ENCODE data around the gene SLCO3A1. TPM values are rescaled to one million over a fixed set of nuclear protein-coding genes. Genes with fewer than 3 reads are reported as not detected.

The SLCO3A1 gene
- total RNA-seq, 1 experiment from 2014 or later = not detected

DNA sequence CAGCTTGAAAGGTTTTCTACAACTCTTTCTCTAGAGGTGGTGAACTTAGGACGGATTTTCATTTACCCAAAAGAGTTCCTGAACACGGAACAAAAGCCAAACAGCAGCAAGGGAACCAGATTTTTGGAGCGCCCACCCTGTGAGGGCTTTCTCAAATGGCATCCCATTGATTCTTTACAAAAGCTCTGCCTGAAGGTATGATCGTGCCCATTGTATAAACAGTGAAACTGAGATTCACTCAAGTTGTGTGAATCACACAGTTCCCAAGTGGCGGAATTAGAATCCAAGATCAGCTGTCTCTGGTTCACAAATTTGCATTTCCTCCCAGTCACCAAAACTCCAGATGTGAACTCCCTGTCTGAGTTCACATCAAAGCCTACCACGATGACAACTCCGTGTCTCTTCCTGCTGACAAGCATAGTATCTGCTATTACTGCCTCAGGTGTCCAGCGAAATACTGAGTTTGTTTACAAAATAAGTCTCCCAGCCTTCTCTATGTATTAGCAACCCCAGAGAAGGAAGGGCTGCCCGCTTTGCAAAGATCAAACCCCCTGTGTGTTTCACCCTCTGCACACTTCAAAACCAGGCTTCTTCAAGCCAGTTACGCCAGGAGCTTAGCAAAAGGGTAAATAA lies 304.3 kb downstream of the SLCO3A1 start:
- no peaks in the 10 kb centered on the region for H3K4me1 ChIP-seq (replicated peaks)
- H3K9me3 ChIP-seq (replicated peaks) = no peaks in the 10 kb centered on the region
- H3K27ac ChIP-seq = no peak overlapping the region
- DNase-seq (ENCODE audit: low read depth in 1 of 2, low spot score in 2 of 2) = no peak
- H3K27me3 ChIP-seq (replicated peaks) = no peaks in the 10 kb centered on the region
- H3K4me3 ChIP-seq = no peak overlapping the region
- no peaks in the 10 kb centered on the region for H3K36me3 ChIP-seq

DNA sequence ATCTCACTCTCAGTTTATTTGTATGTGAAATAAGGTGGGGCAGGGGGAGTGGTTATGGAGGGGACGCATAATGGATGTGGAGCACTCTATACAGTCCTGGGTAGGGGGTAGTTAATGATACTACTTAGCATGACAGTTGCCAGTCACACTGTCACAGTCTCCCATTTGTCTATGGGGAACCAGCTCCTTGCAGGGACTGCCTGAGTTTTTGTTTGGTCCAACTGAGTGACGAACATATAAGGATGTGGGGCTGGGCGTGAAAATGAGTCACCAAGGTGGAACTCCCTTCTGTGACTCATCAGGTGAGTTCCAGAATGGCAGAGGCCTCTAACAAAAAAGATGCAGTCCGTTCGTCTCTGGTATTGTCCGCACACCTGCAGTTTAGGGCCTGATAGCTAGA lies 304.9 kb downstream of the SLCO3A1 start:
- H3K36me3 ChIP-seq = no peaks in the 10 kb centered on the region
- no peaks in the 10 kb centered on the region for H3K27me3 ChIP-seq (replicated peaks)
- no peaks in the 10 kb centered on the region for H3K9me3 ChIP-seq (replicated peaks)
- H3K4me3 ChIP-seq = no peak overlapping the region
- no peak for DNase-seq (ENCODE audit: low read depth in 1 of 2, low spot score in 2 of 2)
- no peak overlapping the region for H3K27ac ChIP-seq
- H3K4me1 ChIP-seq (replicated peaks) = no peaks in the 10 kb centered on the region

DNA sequence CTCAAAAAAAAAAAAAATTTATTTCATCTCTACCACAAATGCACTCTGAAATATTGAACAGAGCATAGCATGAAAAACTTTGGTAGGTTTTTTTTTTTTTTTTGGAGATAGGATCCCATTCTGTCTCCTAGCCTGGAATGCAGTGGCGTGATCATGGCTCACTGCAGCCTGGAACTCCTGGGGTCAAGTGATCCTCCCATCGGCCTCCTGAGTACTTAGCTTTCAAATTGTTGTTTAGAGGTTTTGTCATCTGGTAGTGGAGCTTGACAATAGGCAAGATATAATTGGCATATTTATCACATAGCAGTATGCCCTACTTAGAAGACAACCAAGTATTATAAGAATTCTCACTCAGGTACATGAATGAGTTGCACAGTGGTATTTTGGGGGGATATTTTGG lies 306.0 kb downstream of the SLCO3A1 start:
- Histone ChIP-seq H3K4me1 (replicated peaks) (peaks cover 9% of the 10 kb centered on the region), H3K4me3 (no peak overlapping the region), H3K9me3 (replicated peaks) (no peaks in the 10 kb centered on the region), H3K36me3 (no peaks in the 10 kb centered on the region), H3K27me3 (replicated peaks) (no peaks in the 10 kb centered on the region), H3K27ac (no peak overlapping the region)
- DNase-seq (ENCODE audit: low read depth in 1 of 2, low spot score in 2 of 2) = no peak

DNA sequence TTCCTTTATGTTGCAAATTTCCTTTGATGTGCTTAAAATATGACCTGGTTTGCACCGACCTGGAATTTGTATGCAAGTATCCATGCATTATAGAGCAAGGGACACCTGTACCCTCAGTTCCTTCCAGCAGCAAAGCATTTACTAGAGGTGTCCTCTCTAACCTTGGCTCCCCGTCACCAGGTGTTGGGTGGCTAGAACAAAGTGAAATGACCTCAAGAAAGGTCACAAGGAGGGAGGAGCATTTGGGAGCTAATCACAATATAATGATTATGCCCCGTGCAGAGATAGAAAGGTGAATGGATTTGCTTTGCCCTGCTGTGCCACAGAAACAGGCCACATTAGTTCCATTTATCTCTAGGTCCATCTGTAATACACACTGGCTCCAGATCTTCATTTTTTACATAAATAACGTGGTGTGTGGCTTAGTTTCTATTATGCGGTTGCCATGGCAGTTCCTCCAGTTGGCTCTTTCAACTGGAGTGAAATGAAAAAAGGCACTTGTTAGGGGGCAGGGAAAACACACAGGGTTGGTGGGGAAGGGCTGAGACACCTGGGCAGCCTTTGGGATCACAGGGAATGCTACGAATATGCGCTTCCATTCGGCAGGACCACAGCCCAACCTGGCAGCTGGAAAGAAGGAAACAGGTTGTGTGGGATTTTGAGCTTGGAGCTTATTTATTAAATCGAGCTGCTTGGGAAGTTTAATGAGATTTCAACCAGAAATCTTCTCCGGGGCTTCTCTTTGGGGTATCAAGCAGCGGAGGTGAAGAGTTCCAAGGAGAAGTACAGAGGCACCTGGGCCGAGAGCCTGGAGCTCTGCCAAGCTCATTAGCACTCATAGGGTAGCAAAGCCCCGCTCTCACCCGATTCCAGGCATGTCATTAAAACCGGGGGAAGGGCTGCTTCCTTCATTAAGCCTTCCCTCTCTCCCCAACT lies 306.7 kb downstream of the SLCO3A1 start:
- no peak overlapping the region for H3K27ac ChIP-seq
- no peak for DNase-seq (ENCODE audit: low read depth in 1 of 2, low spot score in 2 of 2)
- peaks cover 12% of the 10 kb centered on the region for H3K4me1 ChIP-seq (replicated peaks)
- H3K27me3 ChIP-seq (replicated peaks) = no peaks in the 10 kb centered on the region
- no peaks in the 10 kb centered on the region for H3K36me3 ChIP-seq
- H3K9me3 ChIP-seq (replicated peaks) = no peaks in the 10 kb centered on the region
- no peak overlapping the region for H3K4me3 ChIP-seq

DNA sequence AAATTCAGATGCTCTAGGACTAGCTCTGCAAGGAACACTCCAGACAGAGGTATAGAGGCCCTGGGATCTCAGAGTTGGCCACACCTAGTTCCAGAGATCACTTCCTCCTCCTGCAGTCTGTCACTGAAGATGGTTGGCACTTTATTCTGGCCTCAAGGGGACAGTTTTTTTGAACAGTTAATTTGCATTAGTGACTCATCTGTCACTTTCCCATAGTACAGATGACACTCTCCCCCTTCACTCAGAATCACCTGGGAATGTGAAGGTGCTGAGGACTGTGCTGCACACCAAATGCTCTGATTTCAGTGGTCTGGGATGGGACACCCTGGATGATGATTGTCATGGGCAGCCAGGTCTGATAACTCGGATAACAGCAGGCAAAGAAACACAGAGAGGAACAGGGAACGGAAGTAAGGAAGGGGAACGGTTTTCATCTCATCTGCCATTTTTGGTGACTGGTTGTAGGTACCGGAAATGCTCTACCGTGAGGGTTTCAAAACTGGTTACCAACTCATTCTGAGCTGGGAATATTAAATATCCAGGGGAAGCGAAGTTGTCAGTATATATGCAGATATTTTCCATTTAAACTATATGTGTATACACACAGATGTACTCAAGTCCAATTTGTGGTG lies 307.6 kb downstream of the SLCO3A1 start:
- Histone ChIP-seq H3K36me3 (no peaks in the 10 kb centered on the region), H3K4me3 (no peak overlapping the region), H3K4me1 (replicated peaks) (peaks cover 12% of the 10 kb centered on the region), H3K27ac (no peak overlapping the region), H3K9me3 (replicated peaks) (no peaks in the 10 kb centered on the region), H3K27me3 (replicated peaks) (no peaks in the 10 kb centered on the region)
- no peak for DNase-seq (ENCODE audit: low read depth in 1 of 2, low spot score in 2 of 2)

DNA sequence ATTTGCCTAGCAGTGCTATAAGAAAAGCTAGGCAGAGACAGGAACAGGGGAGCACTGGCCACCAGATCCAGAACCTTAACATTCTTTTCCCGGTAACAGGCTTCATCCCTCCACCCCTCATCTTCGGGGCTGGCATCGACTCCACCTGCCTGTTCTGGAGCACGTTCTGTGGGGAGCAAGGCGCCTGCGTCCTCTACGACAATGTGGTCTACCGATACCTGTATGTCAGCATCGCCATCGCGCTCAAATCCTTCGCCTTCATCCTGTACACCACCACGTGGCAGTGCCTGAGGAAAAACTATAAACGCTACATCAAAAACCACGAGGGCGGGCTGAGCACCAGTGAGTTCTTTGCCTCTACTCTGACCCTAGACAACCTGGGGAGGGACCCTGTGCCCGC lies 309.1 kb downstream of the SLCO3A1 start:
- Histone ChIP-seq H3K4me3 (no peak overlapping the region), H3K9me3 (replicated peaks) (no peaks in the 10 kb centered on the region), H3K27me3 (replicated peaks) (no peaks in the 10 kb centered on the region), H3K36me3 (no peaks in the 10 kb centered on the region), H3K27ac (no peak overlapping the region), H3K4me1 (replicated peaks) (peaks cover 12% of the 10 kb centered on the region)
- no peak for DNase-seq (ENCODE audit: low read depth in 1 of 2, low spot score in 2 of 2)

DNA sequence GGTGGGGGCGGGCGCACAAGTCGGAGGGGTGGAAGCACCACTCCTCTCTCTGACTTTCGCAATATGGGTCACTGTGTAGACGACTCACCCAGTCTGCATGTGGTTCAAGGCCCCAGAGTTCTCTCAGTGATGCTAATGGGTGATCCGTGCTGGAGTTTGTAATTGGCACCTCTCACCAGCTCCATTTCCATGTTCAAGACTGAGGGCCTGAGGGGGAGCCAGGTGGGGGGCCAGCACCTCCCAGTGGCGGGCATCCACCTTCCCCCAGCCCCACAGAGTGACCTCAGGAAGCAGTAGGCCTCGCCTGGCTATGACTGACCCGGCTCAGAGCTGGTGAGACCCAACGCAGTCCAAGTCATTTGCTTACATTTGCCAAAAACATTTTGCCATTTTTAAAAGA lies 310.1 kb downstream of the SLCO3A1 start:
- DNase-seq (ENCODE audit: low read depth in 1 of 2, low spot score in 2 of 2) = no peak
- peaks cover 12% of the 10 kb centered on the region for H3K4me1 ChIP-seq (replicated peaks)
- H3K27me3 ChIP-seq (replicated peaks) = no peaks in the 10 kb centered on the region
- no peaks in the 10 kb centered on the region for H3K9me3 ChIP-seq (replicated peaks)
- H3K36me3 ChIP-seq = no peaks in the 10 kb centered on the region
- H3K4me3 ChIP-seq = no peak overlapping the region
- H3K27ac ChIP-seq = no peak overlapping the region

DNA sequence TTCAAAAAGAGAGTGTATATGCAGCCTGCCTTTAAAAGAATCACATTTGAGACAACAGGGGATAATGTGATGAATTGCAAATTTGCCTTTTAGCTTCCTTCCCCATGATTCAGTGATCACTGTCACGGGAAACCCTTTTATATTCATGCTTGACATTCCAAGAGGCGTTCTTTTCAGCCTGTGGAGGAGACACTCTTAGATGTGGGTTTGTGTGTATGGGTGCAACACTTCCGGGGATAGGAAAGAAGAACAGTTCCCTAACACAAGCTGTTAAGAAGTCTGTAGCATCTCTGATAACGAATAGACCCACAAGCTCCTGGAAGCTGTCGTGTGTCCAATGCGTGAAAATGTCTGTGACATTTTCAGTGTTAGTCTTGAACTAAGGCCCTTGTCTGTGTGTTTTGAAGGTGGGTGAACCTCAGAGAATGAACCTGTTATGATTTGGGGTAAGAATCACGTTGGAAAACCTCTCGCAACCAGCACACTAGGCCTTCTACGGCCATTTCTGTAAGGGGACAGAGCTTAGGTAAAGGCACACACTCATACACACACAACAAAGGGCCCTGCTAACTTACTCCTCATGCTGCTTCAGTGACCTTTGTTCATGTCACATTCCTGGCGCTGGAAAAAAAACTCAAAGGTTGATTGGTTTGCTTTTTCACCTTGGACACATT lies 311.0 kb downstream of the SLCO3A1 start:
- H3K27me3 ChIP-seq (replicated peaks) = no peaks in the 10 kb centered on the region
- no peaks in the 10 kb centered on the region for H3K36me3 ChIP-seq
- peaks cover 12% of the 10 kb centered on the region for H3K4me1 ChIP-seq (replicated peaks)
- peak in 1 of 2 experiments; percentile 60 for DNase-seq (ENCODE audit: low read depth in 1 of 2, low spot score in 2 of 2)
- H3K27ac ChIP-seq = peak overlapping the region; percentile 14; the same call in 1 of the 2 replicates
- H3K4me3 ChIP-seq = no peak overlapping the region
- H3K9me3 ChIP-seq (replicated peaks) = no peaks in the 10 kb centered on the region

DNA sequence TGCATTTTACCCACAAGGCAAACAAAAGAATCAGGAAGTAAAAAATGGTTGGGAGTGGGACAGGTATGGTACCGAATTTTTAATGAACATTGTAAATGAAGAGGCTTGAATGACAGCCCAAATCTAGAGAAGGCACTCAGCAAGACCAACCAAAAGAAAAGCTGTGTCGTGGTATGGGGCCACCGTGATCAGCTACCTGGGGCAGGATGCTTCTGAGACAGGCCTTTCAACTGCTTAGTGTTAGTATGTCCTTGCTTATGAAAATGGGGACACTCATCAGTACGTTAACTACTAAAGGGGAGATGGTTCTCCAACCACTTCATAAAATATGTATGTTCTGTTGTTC lies 311.5 kb downstream of the SLCO3A1 start:
- peak overlapping the region; percentile 14; the same call in 1 of the 2 replicates for H3K27ac ChIP-seq
- H3K36me3 ChIP-seq = no peaks in the 10 kb centered on the region
- no peaks in the 10 kb centered on the region for H3K27me3 ChIP-seq (replicated peaks)
- no peaks in the 10 kb centered on the region for H3K9me3 ChIP-seq (replicated peaks)
- DNase-seq (ENCODE audit: low read depth in 1 of 2, low spot score in 2 of 2) = no peak
- H3K4me3 ChIP-seq = no peak overlapping the region
- peaks cover 12% of the 10 kb centered on the region for H3K4me1 ChIP-seq (replicated peaks)

DNA sequence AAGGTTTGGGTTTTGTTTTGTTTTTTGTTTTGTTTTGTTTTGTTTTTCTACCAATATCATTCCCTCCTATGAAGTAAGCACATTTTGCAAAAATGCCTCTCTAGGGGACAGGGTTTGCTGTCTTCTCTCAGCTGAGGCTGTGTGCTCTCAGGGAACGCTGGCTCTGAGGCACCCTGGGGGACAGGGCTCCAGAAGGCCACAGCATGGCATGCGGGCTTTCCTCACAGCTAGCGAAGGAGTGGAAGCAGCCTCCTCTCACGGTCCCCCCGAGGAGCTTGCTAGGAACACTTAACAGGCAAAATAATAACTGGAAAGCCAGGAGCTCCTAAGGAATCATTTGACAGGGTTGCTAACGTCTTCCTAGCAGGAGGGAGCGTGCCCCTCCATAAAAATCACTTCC lies 312.5 kb downstream of the SLCO3A1 start:
- DNase-seq (ENCODE audit: low read depth in 1 of 2, low spot score in 2 of 2) = no peak
- H3K36me3 ChIP-seq = no peaks in the 10 kb centered on the region
- no peak overlapping the region for H3K27ac ChIP-seq
- H3K9me3 ChIP-seq (replicated peaks) = no peaks in the 10 kb centered on the region
- H3K4me3 ChIP-seq = no peak overlapping the region
- no peaks in the 10 kb centered on the region for H3K27me3 ChIP-seq (replicated peaks)
- peaks cover 12% of the 10 kb centered on the region for H3K4me1 ChIP-seq (replicated peaks)

DNA sequence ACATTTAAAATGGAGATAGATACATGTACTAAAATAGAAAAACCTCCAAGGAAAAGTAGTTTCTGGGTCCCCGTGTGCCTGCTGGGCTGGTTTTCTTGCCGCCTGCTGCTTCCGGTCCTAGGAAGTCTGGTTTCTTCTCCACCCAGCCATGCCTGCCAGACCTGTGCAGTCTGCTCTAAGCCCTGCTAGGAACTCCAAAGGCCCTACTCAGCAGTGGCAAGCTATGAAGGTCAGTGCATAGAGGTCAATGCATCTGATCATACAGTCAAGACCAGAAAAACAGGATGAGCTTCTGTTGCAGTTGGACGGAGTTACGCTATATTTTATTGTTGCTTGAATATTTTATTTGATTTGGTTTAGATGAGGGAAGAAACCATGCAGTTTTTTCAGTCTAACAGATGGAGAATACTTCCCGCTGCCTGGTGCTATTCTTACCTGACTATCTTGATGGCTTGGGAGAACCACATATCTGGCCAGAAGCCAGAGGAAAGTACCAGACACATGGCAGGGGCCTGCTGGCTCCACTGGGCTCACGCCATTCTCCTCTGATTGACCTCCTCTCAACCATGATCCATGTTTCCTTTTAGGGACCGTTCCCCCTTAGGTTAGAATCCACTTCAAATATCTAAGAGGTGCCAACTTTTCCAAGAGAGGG lies 313.4 kb downstream of the SLCO3A1 start:
- no peak for DNase-seq (ENCODE audit: low read depth in 1 of 2, low spot score in 2 of 2)
- Histone ChIP-seq H3K4me3 (no peak overlapping the region), H3K4me1 (replicated peaks) (peaks cover 12% of the 10 kb centered on the region), H3K9me3 (replicated peaks) (no peaks in the 10 kb centered on the region), H3K36me3 (no peaks in the 10 kb centered on the region), H3K27ac (no peak overlapping the region), H3K27me3 (replicated peaks) (no peaks in the 10 kb centered on the region)

DNA sequence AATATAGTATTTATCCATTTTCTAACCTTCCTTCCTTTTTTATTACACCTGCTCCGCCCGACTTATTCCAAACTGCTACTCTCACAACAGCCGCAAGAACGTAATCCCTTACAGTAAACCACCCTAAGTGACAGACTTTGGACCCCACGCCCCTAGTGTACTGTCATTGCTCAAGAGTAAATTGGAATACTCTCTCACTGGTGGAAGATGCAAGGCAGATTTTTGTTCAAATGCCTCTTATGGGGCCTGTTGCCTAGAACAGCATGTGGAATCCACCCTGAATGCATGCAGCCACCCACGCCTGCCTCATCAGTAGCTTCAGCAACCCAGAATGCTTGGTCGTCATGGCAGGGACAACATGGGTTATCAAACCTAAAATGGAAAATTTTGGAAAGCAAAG lies 313.9 kb downstream of the SLCO3A1 start:
- DNase-seq (ENCODE audit: low read depth in 1 of 2, low spot score in 2 of 2) = no peak
- no peaks in the 10 kb centered on the region for H3K36me3 ChIP-seq

DNA sequence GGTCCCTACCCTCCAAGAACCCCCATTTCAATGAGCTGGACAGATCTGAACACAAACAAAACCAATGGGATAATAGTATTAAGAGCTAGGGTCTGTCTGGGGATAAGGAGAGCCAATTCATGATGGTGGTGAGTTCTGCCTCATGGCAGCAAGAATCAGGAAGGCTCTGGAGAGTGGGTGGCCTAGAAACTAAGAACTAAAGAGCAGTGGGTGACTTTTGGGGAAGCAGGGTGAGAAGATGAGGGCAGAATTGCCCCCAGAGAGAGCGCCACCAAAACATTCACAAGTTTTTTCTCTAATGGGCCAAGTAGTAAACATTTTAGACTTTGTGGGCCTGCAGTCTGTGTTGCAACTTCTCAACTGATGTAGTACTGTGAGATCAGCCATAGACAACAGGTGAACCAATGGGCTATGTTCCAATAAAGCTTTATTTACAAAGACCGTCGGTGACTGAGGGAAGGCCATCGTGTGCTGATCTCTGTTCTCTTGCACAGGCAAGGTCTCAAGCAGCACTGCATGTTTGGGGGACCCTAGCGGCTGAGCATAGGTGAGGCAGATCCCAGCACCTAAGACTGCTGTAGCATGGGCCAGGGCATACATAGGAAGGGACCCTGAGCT lies 314.7 kb downstream of the SLCO3A1 start:
- no peaks in the 10 kb centered on the region for H3K9me3 ChIP-seq (replicated peaks)
- DNase-seq (ENCODE audit: low read depth in 1 of 2, low spot score in 2 of 2) = no peak
- no peaks in the 10 kb centered on the region for H3K27me3 ChIP-seq (replicated peaks)
- no peak overlapping the region for H3K27ac ChIP-seq
- no peaks in the 10 kb centered on the region for H3K36me3 ChIP-seq
- peaks cover 12% of the 10 kb centered on the region for H3K4me1 ChIP-seq (replicated peaks)
- H3K4me3 ChIP-seq = no peak overlapping the region

More for the DNA sequence above, 313.9 kb downstream of the SLCO3A1 start:
- Histone ChIP-seq H3K27me3 (replicated peaks) (no peaks in the 10 kb centered on the region), H3K9me3 (replicated peaks) (no peaks in the 10 kb centered on the region), H3K4me3 (no peak overlapping the region), H3K4me1 (replicated peaks) (peaks cover 12% of the 10 kb centered on the region), H3K27ac (no peak overlapping the region)
